ENCODE measurements around the gene BMF.

DNA sequence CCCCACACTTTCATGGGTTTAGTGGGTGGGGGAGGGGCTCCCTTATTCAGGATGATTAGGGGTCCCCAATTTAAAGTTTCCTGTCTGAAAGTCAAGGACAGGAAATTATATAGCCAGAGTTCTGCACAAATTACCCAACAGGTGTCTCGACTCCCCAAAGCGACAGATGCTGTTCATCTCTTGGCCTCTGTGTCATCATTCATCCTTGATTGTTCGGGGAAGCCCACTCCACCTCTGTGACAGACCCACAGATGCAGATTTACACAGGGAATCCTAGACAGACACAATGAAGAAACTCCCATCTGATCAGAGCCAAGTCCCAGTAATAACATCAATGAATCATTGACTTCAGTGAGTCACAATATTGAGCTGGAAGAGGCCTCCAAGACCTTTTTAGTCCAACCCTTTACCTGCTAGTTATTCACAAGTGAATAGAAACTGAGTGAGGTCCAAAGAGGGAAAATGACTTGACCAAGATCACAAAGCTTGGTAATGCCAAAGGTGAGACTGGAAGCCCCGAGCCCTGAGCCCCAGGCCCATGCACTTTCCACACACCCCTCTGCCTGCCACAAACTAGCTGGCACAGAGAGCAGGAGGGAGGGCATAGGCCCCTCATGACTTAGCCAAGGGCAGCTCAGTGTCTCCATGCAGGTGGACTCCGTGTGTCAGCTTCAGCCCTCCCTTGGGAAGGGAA lies 61.8 kb downstream of the BMF start:
- TF ChIP-seq FOXA1 (IDR thresholded peaks at IDR 0.05) (no peak), CTCF (IDR thresholded peaks at IDR 0.05; ENCODE audit: low read depth, low read length, missing input control) (no peak), SP1 (IDR thresholded peaks at IDR 0.05) (no peak)
- TF ChIP-seq, protein P1, sequence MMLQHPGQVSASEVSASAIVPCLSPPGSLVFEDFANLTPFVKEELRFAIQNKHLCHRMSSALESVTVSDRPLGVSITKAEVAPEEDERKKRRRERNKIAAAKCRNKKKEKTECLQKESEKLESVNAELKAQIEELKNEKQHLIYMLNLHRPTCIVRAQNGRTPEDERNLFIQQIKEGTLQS (IDR thresholded peaks at IDR 0.05): no peak
- TF ChIP-seq, protein P2, sequence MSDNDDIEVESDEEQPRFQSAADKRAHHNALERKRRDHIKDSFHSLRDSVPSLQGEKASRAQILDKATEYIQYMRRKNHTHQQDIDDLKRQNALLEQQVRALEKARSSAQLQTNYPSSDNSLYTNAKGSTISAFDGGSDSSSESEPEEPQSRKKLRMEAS (IDR thresholded peaks at IDR 0.05): no peak
- TF ChIP-seq, protein P3, sequence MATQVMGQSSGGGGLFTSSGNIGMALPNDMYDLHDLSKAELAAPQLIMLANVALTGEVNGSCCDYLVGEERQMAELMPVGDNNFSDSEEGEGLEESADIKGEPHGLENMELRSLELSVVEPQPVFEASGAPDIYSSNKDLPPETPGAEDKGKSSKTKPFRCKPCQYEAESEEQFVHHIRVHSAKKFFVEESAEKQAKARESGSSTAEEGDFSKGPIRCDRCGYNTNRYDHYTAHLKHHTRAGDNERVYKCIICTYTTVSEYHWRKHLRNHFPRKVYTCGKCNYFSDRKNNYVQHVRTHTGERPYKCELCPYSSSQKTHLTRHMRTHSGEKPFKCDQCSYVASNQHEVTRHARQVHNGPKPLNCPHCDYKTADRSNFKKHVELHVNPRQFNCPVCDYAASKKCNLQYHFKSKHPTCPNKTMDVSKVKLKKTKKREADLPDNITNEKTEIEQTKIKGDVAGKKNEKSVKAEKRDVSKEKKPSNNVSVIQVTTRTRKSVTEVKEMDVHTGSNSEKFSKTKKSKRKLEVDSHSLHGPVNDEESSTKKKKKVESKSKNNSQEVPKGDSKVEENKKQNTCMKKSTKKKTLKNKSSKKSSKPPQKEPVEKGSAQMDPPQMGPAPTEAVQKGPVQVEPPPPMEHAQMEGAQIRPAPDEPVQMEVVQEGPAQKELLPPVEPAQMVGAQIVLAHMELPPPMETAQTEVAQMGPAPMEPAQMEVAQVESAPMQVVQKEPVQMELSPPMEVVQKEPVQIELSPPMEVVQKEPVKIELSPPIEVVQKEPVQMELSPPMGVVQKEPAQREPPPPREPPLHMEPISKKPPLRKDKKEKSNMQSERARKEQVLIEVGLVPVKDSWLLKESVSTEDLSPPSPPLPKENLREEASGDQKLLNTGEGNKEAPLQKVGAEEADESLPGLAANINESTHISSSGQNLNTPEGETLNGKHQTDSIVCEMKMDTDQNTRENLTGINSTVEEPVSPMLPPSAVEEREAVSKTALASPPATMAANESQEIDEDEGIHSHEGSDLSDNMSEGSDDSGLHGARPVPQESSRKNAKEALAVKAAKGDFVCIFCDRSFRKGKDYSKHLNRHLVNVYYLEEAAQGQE (IDR thresholded peaks at IDR 0.05): no peak
